Neural cell (in vitro differentiated cells): ENCODE results near the gene HDHD2.

ENCODE experiments used
- CTCF ChIP-seq: fragments of 450-650 bp; IDR thresholded peaks from 2 replicates; pipeline ENCODE4 v1.5.1; 2014; ENCODE audit warnings: antibody characterized with exemption, mild to moderate bottlenecking, moderate library complexity; ENCODE audit not compliant: poor library complexity, severe bottlenecking
- EP300 ChIP-seq: fragments of 450-650 bp; conservative IDR thresholded peaks from 2 replicates; pipeline ENCODE4 v1.6.1; 2014; ENCODE audit warnings: antibody characterized with exemption, mild to moderate bottlenecking, moderate library complexity; ENCODE audit not compliant: poor library complexity, severe bottlenecking
- POLR2AphosphoS5 ChIP-seq: IDR thresholded peaks from 2 replicates; pipeline ENCODE4 v1.6.1; 2012
- RAD21 ChIP-seq: fragments of 450-650 bp; conservative IDR thresholded peaks from 2 replicates; pipeline ENCODE4 v1.6.1; 2014; ENCODE audit warnings: antibody characterized with exemption, mild to moderate bottlenecking, moderate library complexity

DNA sequence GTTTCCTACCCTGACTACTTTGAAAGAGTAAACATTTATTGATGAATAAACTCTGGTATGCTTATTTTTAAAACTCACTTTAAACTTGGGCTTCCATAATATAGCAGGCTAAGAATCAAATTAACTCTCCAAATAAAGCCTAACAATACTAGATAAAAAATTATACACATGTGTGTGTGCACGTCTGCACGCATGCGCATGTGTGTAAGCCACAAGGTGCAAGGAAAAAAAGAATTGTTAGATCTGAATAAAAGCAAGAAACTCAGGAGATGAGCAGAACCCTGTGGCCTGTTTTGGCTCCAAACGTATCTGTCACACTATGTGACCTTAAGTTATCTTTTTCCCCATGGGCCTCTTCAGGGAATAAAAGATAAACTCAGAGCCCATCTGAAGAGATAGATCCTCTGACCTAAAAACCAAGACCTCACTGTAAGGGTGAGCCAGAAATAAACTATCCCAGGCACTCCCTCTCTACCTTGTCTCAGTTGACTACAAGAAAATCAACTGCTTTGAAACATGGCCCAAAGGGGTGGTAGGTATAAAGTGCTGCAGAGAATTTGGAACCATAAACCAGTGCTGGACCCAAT is 6.3 kb downstream of the HDHD2 start:
- TF ChIP-seq CTCF (no peak), EP300 (no peak), POLR2AphosphoS5 (no peak), RAD21 (no peak)
